BE2C (cell line): Measurements from ENCODE around the gene INPP5A.

Source experiments
- DNase-seq: peaks from one replicate; pipeline ENCODE4 v3.0.0-alpha.2; 2020
- H3K27me3 ChIP-seq: fragments of 250-450 bp; sonication (Bioruptor Pico); 2 replicates; pipeline ENCODE4 v1.5.1; 2020; ENCODE audit warnings: mild to moderate bottlenecking
- H3K36me3 ChIP-seq: fragments of 250-450 bp; sonication (Bioruptor Pico); 2 replicates; pipeline ENCODE4 v1.5.1; 2020; ENCODE audit warnings: mild to moderate bottlenecking
- H3K4me1 ChIP-seq: fragments of 250-450 bp; sonication (Bioruptor Pico); 2 replicates; pipeline ENCODE4 v1.5.1; 2020
- H3K4me3 ChIP-seq: 2 replicates; pipeline ENCODE4 v1.5.1; 2011; ENCODE audit warnings: low read depth, low read length
- H3K9me3 ChIP-seq: fragments of 250-450 bp; sonication (Bioruptor Pico); 2 replicates; pipeline ENCODE4 v1.5.1; 2020
- TF ChIP-seq, protein P1 (sequence below): IDR thresholded peaks from 2 replicates; pipeline ENCODE4 v1.5.1; 2012; ENCODE audit warnings: mild to moderate bottlenecking, low read depth, low read length

INPP5A gene

DNA sequence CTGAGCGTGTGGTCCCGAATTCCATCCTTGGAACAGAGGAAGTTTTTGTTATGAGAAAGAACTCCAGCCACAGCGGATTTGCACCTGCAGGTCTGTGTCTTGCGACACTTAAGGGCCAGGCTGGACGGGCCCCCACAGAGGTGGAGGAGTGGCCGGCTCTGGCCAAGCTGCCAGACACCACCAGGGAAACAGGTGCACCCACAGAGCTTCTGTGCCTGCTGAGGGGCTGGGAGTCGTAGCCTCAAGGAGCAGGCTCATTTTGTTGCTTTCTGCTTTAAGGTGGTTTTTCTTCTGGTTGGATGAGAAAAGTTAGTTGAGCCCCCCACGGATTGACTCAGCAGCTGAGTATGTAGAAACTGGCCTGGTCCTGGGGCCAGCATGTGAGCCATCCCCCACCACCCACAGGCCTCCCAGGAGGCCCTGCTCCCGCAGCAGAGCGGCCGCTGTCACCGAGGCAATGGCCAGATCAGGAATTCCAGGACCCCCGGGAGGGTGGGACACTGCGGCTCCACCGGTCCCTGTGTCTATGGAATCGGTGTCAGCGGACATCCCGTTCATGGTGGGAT is 206.4 kb downstream of the INPP5A start:
- no peaks in the 10 kb centered on the region for H3K9me3 ChIP-seq
- no peaks in the 10 kb centered on the region for H3K27me3 ChIP-seq
- no peak for DNase-seq
- H3K36me3 ChIP-seq, result no peaks in the 10 kb centered on the region
- TF ChIP-seq, protein P1, sequence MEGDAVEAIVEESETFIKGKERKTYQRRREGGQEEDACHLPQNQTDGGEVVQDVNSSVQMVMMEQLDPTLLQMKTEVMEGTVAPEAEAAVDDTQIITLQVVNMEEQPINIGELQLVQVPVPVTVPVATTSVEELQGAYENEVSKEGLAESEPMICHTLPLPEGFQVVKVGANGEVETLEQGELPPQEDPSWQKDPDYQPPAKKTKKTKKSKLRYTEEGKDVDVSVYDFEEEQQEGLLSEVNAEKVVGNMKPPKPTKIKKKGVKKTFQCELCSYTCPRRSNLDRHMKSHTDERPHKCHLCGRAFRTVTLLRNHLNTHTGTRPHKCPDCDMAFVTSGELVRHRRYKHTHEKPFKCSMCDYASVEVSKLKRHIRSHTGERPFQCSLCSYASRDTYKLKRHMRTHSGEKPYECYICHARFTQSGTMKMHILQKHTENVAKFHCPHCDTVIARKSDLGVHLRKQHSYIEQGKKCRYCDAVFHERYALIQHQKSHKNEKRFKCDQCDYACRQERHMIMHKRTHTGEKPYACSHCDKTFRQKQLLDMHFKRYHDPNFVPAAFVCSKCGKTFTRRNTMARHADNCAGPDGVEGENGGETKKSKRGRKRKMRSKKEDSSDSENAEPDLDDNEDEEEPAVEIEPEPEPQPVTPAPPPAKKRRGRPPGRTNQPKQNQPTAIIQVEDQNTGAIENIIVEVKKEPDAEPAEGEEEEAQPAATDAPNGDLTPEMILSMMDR, result no peak
- H3K4me1 ChIP-seq, result no peaks in the 10 kb centered on the region
- H3K4me3 ChIP-seq, result no peak overlapping the region

DNA sequence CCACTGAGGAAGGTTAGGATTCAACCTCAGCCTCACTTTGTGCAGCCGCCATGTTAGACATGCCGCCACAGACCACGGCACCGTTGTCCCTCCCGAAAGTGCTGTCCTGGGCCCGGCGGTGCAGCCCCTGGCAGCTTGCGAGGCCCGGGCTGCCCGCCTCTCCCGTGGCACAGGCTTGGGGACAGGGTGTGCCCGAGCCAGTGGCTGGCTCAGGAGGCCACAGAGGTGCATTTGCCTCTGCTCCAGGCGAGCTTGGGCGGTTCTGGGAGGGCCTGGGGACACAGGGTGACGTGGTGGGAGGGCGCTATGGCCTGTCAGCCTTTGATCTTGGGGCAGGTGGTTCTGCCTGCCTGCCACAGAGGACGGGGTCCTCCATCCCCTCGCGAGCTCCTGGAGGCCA is 207.3 kb downstream of the INPP5A start:
- no peaks in the 10 kb centered on the region for H3K36me3 ChIP-seq
- no peaks in the 10 kb centered on the region for H3K9me3 ChIP-seq
- no peaks in the 10 kb centered on the region for H3K4me1 ChIP-seq
- TF ChIP-seq, protein P1, result no peak
- no peaks in the 10 kb centered on the region for H3K27me3 ChIP-seq
- no peak overlapping the region for H3K4me3 ChIP-seq
- DNase-seq, result no peak

DNA sequence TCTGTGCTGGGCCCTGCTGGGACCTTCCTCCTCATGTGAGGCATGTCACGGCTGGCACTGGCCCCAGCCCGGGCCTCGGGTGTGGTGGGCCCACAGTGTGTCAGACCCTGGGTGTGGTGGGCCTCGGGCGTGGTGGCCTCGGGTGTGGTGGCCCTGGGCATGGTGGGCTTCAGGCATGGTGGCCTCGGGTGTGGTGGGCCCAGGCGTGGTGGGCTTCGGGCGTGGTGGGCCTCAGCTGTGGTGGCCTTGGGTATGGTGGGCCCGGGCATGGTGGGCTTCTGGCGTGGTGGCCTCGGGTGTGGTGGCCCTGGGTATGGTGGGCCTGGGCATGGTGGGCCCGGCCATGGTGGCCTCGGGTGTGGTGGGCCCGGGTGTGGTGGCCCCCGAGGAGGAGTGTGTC is 207.9 kb downstream of the INPP5A start:
- no peaks in the 10 kb centered on the region for H3K9me3 ChIP-seq
- no peaks in the 10 kb centered on the region for H3K4me1 ChIP-seq
- H3K4me3 ChIP-seq, result no peak overlapping the region
- H3K27me3 ChIP-seq, result no peaks in the 10 kb centered on the region
- TF ChIP-seq, protein P1, result no peak
- DNase-seq, result no peak
- H3K36me3 ChIP-seq, result no peaks in the 10 kb centered on the region

DNA sequence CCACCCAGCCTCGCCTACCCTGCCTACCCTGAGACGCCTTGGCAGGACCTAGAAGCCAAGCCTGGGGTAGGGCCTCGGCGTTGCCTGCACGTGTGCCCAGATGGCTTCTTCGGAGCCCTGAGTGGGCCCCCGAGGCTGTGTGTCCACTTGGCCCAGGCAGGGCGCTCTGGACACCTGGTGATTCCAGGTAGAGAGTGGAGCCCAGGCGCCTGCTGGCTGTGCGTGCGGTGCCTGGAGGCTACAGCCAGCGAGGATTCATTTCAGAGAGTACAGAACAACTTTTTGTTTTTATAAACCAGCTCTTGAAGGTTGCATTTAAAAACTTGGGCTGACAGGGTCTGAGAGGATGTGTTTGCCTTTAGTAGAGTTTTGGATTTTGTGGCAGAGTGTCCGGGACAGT is 208.4 kb downstream of the INPP5A start:
- DNase-seq, result no peak

DNA sequence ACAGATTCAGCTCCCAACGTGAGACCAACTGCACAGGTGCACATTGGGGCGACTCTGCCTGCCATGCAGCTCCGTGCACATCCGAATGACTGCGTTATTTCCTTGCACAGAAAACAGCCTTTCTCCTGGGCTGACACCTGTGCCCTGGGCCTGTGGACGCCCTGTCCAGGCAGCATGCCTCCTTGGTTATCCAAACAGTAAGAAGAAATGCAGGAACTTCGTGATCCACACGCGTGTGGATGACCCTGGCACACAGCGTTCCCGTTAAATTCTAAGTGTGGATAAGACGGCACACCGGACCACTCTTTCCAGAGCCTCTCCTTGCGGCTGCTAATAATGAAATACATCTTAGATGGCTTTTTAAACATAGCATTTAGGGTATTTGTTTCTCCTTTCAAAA is 208.8 kb downstream of the INPP5A start:
- DNase-seq, result no peak
- Histone ChIP-seq H3K4me3 (no peak overlapping the region), H3K4me1 (no peaks in the 10 kb centered on the region), H3K9me3 (no peaks in the 10 kb centered on the region), H3K36me3 (no peaks in the 10 kb centered on the region), H3K27me3 (no peaks in the 10 kb centered on the region)
- TF ChIP-seq, protein P1, result no peak

More for the DNA sequence above, 208.4 kb downstream of the INPP5A start:
- H3K36me3 ChIP-seq, result no peaks in the 10 kb centered on the region
- TF ChIP-seq, protein P1, result no peak
- H3K27me3 ChIP-seq, result no peaks in the 10 kb centered on the region
- H3K9me3 ChIP-seq, result no peaks in the 10 kb centered on the region
- H3K4me3 ChIP-seq, result no peak overlapping the region
- H3K4me1 ChIP-seq, result no peaks in the 10 kb centered on the region

DNA sequence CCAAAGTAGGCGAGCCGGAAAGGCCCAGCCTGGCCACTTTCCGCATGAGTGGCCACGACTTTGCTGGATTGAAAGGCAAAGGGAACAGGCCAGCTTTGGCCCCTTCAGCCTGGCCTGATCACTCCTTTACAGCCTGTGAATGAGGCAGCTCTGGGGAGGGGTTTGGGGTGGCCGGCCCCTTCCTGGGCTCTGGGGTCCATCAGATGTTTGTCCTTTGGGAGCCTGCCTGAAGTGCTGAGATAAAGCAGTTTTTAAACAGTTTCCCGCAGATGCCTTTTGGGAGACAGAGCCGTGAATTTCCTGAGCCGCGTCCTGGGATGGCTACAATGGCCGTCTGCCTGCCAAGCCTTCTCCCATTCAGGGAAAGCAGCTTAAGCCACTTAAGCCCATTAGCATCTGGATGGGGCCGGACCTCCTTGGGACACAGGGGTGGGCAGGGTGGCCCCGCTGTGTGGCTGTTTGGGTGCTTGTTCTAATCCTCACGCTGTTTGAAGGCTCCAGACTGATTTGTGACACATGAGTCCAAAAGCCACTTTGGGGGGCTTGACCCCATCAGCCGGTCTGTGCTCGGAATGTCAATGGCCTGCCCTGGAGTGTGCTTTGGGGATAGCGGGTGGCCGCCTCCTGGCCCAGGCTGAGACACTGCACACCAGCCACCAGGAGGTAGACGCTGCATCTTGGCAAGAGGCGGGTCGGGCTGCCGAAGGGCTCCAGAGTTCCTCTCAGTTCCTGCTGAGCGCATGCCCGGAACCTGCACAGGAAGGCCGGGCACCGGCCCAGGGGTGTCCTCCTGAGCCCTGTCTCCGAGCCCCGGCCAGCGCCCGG is 209.4 kb downstream of the INPP5A start:
- no peak for DNase-seq
- Histone ChIP-seq H3K36me3 (no peaks in the 10 kb centered on the region), H3K4me1 (no peaks in the 10 kb centered on the region), H3K4me3 (no peak overlapping the region), H3K27me3 (no peaks in the 10 kb centered on the region), H3K9me3 (no peaks in the 10 kb centered on the region)
- TF ChIP-seq, protein P1, result no peak
